ENCODE data around the gene OR6S1.
"Not testable (repeated sequence)": the region's sequence is repeated elsewhere in the genome, so short reads cannot be mapped to it uniquely, and the experiment has no call there.

OR6S1 gene

DNA sequence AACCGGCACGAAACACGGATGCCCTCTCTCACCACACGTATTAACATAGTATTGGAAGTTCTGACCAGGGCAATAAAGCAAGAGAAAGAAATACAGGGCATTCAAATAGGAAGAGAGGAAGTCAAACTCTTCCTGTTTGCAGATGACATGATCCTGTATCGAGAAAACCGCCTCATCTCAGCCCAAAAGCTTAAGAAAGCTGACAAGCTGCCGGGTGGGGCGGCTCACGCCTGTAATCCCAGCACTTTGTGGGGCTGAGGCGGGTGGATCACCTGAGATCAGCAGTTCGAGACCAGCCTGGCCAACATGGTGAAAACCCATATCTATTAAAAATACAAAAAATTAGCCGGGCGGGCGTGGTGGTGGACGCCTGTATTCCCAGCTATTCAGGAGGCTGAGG, 17.7 kb downstream of the OR6S1 start:
- peaks cover 10% of the 10 kb centered on the region for H3K9me3 ChIP-seq (ENCODE audit: severe bottlenecking)
- TF ChIP-seq CTCF (IDR thresholded peaks at IDR 0.05; ENCODE audit: low read depth, low read length), result no peak
- no peak overlapping the region for H3K4me3 ChIP-seq (ENCODE audit: low read depth, low read length)
- H3K27ac ChIP-seq, result no peak overlapping the region
- no peak for DNase-seq
- H3K36me3 ChIP-seq, result no peaks in the 10 kb centered on the region
- peaks cover 94% of the 10 kb centered on the region for H3K27me3 ChIP-seq (ENCODE audit: insufficient read depth, low read depth, severe bottlenecking)

DNA sequence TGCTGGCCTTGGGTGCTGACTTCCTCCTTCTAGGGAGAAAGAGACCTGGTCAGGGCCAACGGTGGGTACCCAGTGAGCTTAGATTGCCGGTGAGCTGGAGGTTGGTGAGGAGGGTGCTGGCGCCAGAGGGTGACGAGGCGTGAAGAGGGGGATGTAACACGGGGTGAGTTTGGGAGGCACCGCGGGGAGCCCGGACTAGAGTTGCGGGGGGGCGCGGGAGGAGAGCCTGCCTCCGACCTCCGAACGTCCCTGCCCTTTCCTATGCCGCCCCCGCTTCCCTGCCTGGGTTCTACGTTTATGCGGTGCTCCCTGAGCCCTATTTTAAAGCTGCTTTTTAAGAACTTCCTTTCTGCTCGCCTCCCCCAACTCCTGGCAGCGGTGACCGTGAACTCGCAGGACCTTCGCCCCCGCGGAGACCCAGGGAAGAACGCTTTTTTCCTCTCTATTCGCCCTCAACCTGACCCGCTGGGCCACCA, 18.6 kb downstream of the OR6S1 start:
- H3K4me3 ChIP-seq (ENCODE audit: low read depth, low read length), result no peak overlapping the region
- H3K36me3 ChIP-seq, result no peaks in the 10 kb centered on the region
- no peak for TF ChIP-seq CTCF (IDR thresholded peaks at IDR 0.05; ENCODE audit: low read depth, low read length)
- H3K27me3 ChIP-seq (ENCODE audit: insufficient read depth, low read depth, severe bottlenecking), result peaks cover 94% of the 10 kb centered on the region
- no peak for DNase-seq
- H3K27ac ChIP-seq, result no peak overlapping the region
- peaks cover 10% of the 10 kb centered on the region for H3K9me3 ChIP-seq (ENCODE audit: severe bottlenecking)

DNA sequence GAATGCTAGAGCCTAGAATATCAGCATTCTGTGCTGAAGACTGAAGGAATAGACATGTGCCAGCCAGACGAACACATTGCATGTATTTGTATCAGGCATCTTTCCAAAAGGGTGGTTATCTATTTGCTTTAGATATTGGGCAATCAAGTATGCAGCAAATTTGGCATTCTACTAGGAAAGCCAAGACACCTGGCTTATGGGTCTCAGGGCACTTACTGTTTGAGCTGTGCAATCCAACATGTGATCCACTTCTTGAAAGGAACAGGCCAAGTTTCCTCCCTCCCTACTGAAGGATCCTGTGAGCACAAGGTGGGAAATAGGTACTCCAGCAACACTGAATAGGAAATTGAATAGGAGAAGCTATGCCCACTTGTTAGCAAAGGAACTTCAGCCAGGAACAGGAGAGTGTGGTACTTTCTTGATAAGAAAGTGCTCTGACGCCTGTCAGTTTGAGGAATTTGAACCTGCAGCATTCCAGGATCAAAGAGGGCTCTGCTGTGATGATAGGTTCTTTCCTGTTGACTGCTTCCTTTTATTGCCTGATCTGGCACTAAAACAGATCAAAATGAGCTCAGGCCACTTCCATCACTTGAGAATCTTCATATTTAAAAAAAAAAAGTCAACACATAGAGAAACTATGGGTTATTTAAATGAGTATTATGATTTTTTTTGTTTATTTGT, 20.6 kb downstream of the OR6S1 start:
- DNase-seq, result no peak
- Histone ChIP-seq H3K9me3 (ENCODE audit: severe bottlenecking) (peaks cover 10% of the 10 kb centered on the region), H3K27ac (no peak overlapping the region), H3K36me3 (no peaks in the 10 kb centered on the region), H3K27me3 (ENCODE audit: insufficient read depth, low read depth, severe bottlenecking) (peaks cover 97% of the 10 kb centered on the region), H3K4me3 (ENCODE audit: low read depth, low read length) (no peak overlapping the region)
- TF ChIP-seq CTCF (IDR thresholded peaks at IDR 0.05; ENCODE audit: low read depth, low read length), result no peak

GRCh38 chr14:20619688-20620087, 21.8 kb downstream of the OR6S1 start:
- H3K9me3 ChIP-seq (ENCODE audit: severe bottlenecking); H3K27ac ChIP-seq; DNase-seq; H3K4me3 ChIP-seq (ENCODE audit: low read depth, low read length); H3K36me3 ChIP-seq: not testable (repeated sequence)
- peaks cover 98% of the 10 kb centered on the region for H3K27me3 ChIP-seq (ENCODE audit: insufficient read depth, low read depth, severe bottlenecking)

DNA sequence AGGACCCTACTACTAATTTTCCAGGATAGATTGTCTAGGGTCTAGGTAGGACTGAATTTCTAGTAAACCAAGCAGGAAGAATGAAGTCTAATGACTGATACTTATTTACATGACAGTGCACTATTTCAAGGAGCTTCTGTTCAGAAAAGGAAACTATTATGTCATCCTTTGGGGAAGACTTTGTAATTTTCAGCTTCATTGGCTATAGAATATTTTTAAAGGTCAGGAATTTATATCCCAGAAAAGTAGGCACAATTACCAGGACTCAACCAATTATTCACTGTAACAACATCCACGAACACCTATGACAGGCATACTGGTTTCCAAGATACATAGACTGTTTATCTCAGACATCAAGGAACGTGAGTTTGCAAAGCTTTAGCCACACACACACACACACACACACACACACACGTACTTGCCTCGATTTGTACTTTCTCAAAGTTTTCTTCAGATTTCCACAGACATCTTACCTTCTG, 23.2 kb downstream of the OR6S1 start:
- Histone ChIP-seq H3K4me3 (ENCODE audit: low read depth, low read length) (no peak overlapping the region), H3K36me3 (no peaks in the 10 kb centered on the region), H3K27me3 (ENCODE audit: insufficient read depth, low read depth, severe bottlenecking) (peaks cover 96% of the 10 kb centered on the region), H3K9me3 (ENCODE audit: severe bottlenecking) (no peaks in the 10 kb centered on the region), H3K27ac (no peak overlapping the region)
- no peak for DNase-seq
- no peak for TF ChIP-seq CTCF (IDR thresholded peaks at IDR 0.05; ENCODE audit: low read depth, low read length)

DNA sequence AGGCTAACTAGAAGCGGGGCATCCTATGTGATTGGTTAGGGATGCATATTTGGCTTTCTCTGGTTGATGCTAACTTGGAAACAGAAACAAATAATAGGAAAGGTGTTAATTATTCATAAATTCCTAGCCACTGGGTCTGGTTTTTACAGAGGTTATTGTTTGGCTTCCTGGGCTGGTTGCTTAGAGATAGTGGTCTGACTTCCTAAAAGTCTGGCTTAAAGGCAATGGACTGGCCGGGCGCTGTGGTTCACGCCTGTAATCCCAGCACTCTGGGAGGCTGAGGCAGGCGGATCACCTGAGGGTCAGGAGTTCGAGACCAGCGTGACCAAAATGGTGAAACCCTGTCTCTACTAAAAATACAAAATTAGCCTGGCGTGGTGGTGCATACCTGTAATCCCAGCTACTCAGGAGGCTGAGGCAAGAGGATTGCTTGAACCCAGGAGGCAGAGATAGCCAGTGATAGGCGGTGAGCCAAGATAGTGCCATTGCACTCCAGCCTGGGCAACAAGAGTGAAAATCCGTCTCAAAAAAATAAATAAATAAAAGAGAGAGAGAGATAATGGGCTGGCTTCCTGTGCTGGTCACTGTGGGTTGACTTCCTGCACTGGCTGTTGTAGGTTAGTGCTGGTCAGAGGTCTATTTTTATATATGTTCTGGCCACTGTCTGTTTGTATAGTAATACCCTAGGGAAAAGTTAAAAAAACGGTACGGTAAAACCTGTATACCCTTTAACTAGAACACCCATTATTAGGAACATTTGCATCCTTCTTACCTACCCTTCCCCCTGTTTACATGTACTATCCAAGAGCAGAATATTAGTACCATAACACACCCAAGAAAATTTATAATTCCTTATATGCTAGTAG, 24.1 kb downstream of the OR6S1 start:
- no peak for DNase-seq
- H3K27me3 ChIP-seq (ENCODE audit: insufficient read depth, low read depth, severe bottlenecking), result peaks cover 88% of the 10 kb centered on the region
- no peaks in the 10 kb centered on the region for H3K36me3 ChIP-seq
- no peak for TF ChIP-seq CTCF (IDR thresholded peaks at IDR 0.05; ENCODE audit: low read depth, low read length)
- no peak overlapping the region for H3K4me3 ChIP-seq (ENCODE audit: low read depth, low read length)
- H3K27ac ChIP-seq, result no peak overlapping the region
- no peaks in the 10 kb centered on the region for H3K9me3 ChIP-seq (ENCODE audit: severe bottlenecking)

Measured in WERI-Rb-1 (cell line).